GM12878 (cell line): Measurements from ENCODE around the gene SACM1L. TPM values are rescaled to one million over a fixed set of nuclear protein-coding genes. Genes with fewer than 3 reads are reported as not detected.

Source experiments
- ATAC-seq: fragments of 200-7000 bp; cut with Tn5 transposase; 3 replicates; pipeline ENCODE4 v1.9.1; 2020; ENCODE audit warnings: mild to moderate bottlenecking, moderate library complexity
- BruUV-seq: library from RNA; stranded (reverse); fragments of 400-500 nt; replicated peaks from 2 replicates; lab custom pipeline; 2021; lab: Mats Ljungman, UMichigan
- CTCF ChIA-PET: fragments of 300-600 bp; sonication (Branson Sonifier 250); formaldehyde crosslinking; extraction: SDS; loops from one replicate; lab custom pipeline; 2021; ENCODE audit warnings: inconsistent platforms; lab: Yijun Ruan, JAX
- POLR2A ChIA-PET: fragments of 350-600 bp; formaldehyde crosslinking; extraction: SDS; loops from one replicate; lab custom pipeline; 2021; ENCODE audit warnings: inconsistent platforms; lab: Charles Lee
- RAD21 ChIA-PET: fragments of 300-600 bp; sonication (Branson Sonifier 250); formaldehyde crosslinking; loops from one replicate; lab custom pipeline; 2023; ENCODE audit warnings: antibody characterized with exemption; ENCODE audit not compliant: unreplicated experiment; lab: Charles Lee
- SMC1A ChIA-PET: fragments of 300-600 bp; sonication (Branson Sonifier 250); formaldehyde crosslinking; loops from one replicate; lab custom pipeline; 2023; ENCODE audit not compliant: unreplicated experiment, uncharacterized antibody; lab: Charles Lee
- DNase-seq: peaks from one replicate; pipeline ENCODE4 v3.0.0-alpha.2; 2011; ENCODE audit warnings: low read depth, low spot score
- FAIRE-seq: peaks from 3 replicates; lab custom pipeline; 2011; peaks lifted over from hg19 to GRCh38; lab: Jason Lieb, UNC
- H2AFZ ChIP-seq: 2 replicates; pipeline ENCODE4 v1.6.0; 2011; ENCODE audit warnings: low read depth, low read length, control low read depth; ENCODE audit not compliant: control insufficient read depth
- H3K27ac ChIP-seq: 2 replicates; pipeline ENCODE4 v1.5.1; 2011; ENCODE audit warnings: control low read depth; ENCODE audit not compliant: control insufficient read depth, insufficient read depth
- H3K27me3 ChIP-seq, 2 experiments: replicated peaks in 1 of 2; 2 replicates each; pipeline versions ENCODE4 v1.6.0 to v1.6.1; 2011; ENCODE audit warnings: low read length in 1 of 2; ENCODE audit not compliant: control insufficient read depth in 2 of 2, insufficient read depth in 2 of 2
- H3K36me3 ChIP-seq, 2 experiments: 2 replicates each; pipeline ENCODE4 v1.5.1; 2011; ENCODE audit warnings: low read length in 1 of 2; ENCODE audit not compliant: control insufficient read depth in 2 of 2, insufficient read depth in 2 of 2
- H3K4me1 ChIP-seq: 2 replicates; pipeline ENCODE4 v1.6.1; 2011; ENCODE audit warnings: mild to moderate bottlenecking, low read length, moderate library complexity, mixed read lengths; ENCODE audit not compliant: control insufficient read depth, insufficient read depth
- H3K4me2 ChIP-seq: 2 replicates; pipeline ENCODE4 v1.6.0; 2011; ENCODE audit warnings: control low read depth; ENCODE audit not compliant: control insufficient read depth, insufficient read depth
- H3K4me3 ChIP-seq: fragments of 200-600 bp; sonication (generic); 2 replicates; pipeline ENCODE4 v1.5.1; 2016
- H3K79me2 ChIP-seq: 2 replicates; pipeline ENCODE4 v1.6.0; 2011; ENCODE audit warnings: low read length; ENCODE audit not compliant: control insufficient read depth, insufficient read depth
- H3K9ac ChIP-seq: 2 replicates; pipeline ENCODE4 v1.8.0; 2011; ENCODE audit warnings: low read length, control low read depth, mixed read lengths; ENCODE audit not compliant: control insufficient read depth, insufficient read depth
- H3K9me3 ChIP-seq: replicated peaks from 3 replicates; pipeline ENCODE4 v1.5.1; 2011; ENCODE audit warnings: mild to moderate bottlenecking, low read length; ENCODE audit not compliant: control insufficient read depth, insufficient read depth
- H4K20me1 ChIP-seq: 2 replicates; pipeline ENCODE4 v1.6.0; 2011; ENCODE audit not compliant: control insufficient read depth, insufficient read depth
- EGR1 ChIP-seq, 2 experiments: IDR thresholded peaks; 1 replicate in 1 of 2; 2 replicates in 1 of 2; pipeline ENCODE4 v1.6.1; 2011 to 2012; ENCODE audit warnings: low read depth in 2 of 2, low read length in 2 of 2, borderline replicate concordance in 1 of 2, mild to moderate bottlenecking in 1 of 2, moderate library complexity in 1 of 2
- HCFC1 ChIP-seq: fragments of 150-350 bp; IDR thresholded peaks from 2 replicates; pipeline ENCODE4 v1.6.1; 2014; ENCODE audit warnings: low read length
- IKZF2 ChIP-seq, 2 experiments: fragments of 450-650 bp; IDR thresholded peaks; 2 replicates each; pipeline ENCODE4 v1.6.1; 2017; ENCODE audit warnings: mild to moderate bottlenecking in 2 of 2, moderate library complexity in 2 of 2
- MEF2B ChIP-seq: fragments of 450-650 bp; IDR thresholded peaks from 2 replicates; pipeline ENCODE4 v1.6.1; 2018; ENCODE audit warnings: mild to moderate bottlenecking, moderate library complexity; ENCODE audit not compliant: partially characterized antibody, poor library complexity, severe bottlenecking
- MTA2 ChIP-seq: fragments of 450-650 bp; IDR thresholded peaks from 2 replicates; pipeline ENCODE4 v1.6.1; 2016; ENCODE audit warnings: low read depth, mild to moderate bottlenecking, moderate library complexity
- NKRF ChIP-seq: fragments of 450-650 bp; conservative IDR thresholded peaks from 2 replicates; pipeline ENCODE4 v1.6.1; 2017; ENCODE audit warnings: mild to moderate bottlenecking, moderate library complexity
- POU2F2 ChIP-seq: IDR thresholded peaks from 3 replicates; pipeline ENCODE4 v1.6.1; 2011; ENCODE audit warnings: low read depth, mild to moderate bottlenecking, low read length, borderline replicate concordance
- RB1 ChIP-seq: fragments of 450-650 bp; formaldehyde crosslinking; IDR thresholded peaks from 2 replicates; pipeline ENCODE4 v1.6.1; 2017; ENCODE audit warnings: mild to moderate bottlenecking, borderline replicate concordance
- RUNX3 ChIP-seq: IDR thresholded peaks from 2 replicates; pipeline ENCODE4 v1.6.1; 2012; ENCODE audit warnings: low read length, inconsistent platforms
- STAT1 ChIP-seq: fragments of 450-650 bp; conservative IDR thresholded peaks from 2 replicates; pipeline ENCODE4 v1.6.1; 2014; ENCODE audit warnings: antibody characterized with exemption, mild to moderate bottlenecking
- WGBS: methylation state at CpG from one replicate; pipeline ENCODE4 v1.1.6; 2016; ENCODE audit warnings: low lambda C conversion rate; ENCODE audit not compliant: insufficient replicate concordance, insufficient coverage; ENCODE audit errors: missing lambda C conversion rate; 5-methylcytosine and 5-hydroxymethylcytosine counted together
- in situ Hi-C: fragments of 300-500 bp; cut with MboI; formaldehyde crosslinking; loops from 9 replicates; pipeline ENCODE4 v1.14.3; 2018; ENCODE audit warnings: mixed read lengths
- intact Hi-C: fragments of 100-400 bp; cut with micrococcal nuclease; formaldehyde crosslinking; loops from one replicate; pipeline ENCODE4 v1.14.2; 2022; ENCODE audit not compliant: unreplicated experiment
- polyA plus RNA-seq, 11 experiments: library from polyadenylated mRNA; depleted of rRNA in 4 of 11; unstranded in 6 of 11; stranded (reverse) in 5 of 11; fragments of >200 nt; fragmentation: Nextera tagmentation in 4 of 11; fragmentation: Illumina TruSeq in 1 of 11; extraction: Ambion mirVana in 4 of 11; extraction: Trizol in 1 of 11; gene quantifications; 1 replicate in 1 of 11; 2 replicates in 10 of 11; pipeline versions ENCODE4 v1.2.1 to v1.2.3, GENCODE V29; 2011 to 2016; ENCODE audit warnings: inconsistent platforms in 2 of 11, missing spikeins in 2 of 11, low read depth in 1 of 11
- total RNA-seq, 4 experiments: library from RNA; depleted of rRNA in 3 of 4; stranded (reverse); fragments of >200 nt in 3 of 4; fragmentation: Illumina TruSeq in 1 of 4; extraction: Trizol in 1 of 4; gene quantifications; 2 replicates each; pipeline versions ENCODE4 v1.2.1 to v1.2.3, GENCODE V29; 2013 to 2021
- TF ChIP-seq, protein P1 (sequence below): fragments of 150-350 bp; IDR thresholded peaks from 2 replicates; pipeline ENCODE4 v1.6.1; 2014; ENCODE audit warnings: mild to moderate bottlenecking, low read depth, low read length

The SACM1L gene
- total and polyA plus RNA-seq, 10 of the 15 experiments (the other 5 are each of a cell fraction or from before 2014, with no cell fraction given) = 16.5 to 48.3 (median 28.9) TPM

DNA sequence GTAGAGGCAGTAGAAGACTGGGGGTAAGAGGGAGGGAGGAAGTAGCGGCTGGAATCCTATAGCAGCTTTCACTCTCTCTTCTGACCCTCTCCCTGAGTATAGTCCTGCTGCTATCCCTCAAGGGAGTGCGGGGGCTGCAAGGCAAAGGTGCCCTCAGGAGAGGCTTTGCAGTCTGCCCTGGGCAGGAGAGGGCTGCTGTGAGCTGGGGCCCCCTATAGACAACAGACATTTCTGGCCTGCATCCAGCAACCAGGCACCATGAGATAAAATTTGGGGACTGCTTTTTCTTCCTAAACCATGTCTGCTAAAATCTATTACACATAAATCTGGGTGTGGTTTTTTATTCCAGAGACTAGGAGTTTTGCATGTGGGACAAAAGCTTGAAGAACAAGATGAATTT lies 48.0 kb downstream of the SACM1L start:
- POLR2A ChIA-PET = no interaction called here
- no peaks in the 10 kb centered on the region for H3K9me3 ChIP-seq
- peaks cover 9 to 34% of the 10 kb centered on the region in 2 experiments for H3K36me3 ChIP-seq
- ATAC-seq = no peak
- H3K27ac ChIP-seq = no peak overlapping the region
- SMC1A ChIA-PET = no interaction called here
- intact Hi-C loops (no loop called here), in situ Hi-C loops (no loop called here)
- TF ChIP-seq IKZF2 (IDR thresholded peaks at IDR 0.05) (no peak), STAT1 (no peak), HCFC1 (no peak), RUNX3 (no peak), MEF2B (no peak), RB1 (no peak), POU2F2 (no peak), EGR1 (IDR thresholded peaks at IDR 0.05; ENCODE audit: borderline replicate concordance in 1 of 2, low read depth in 2 of 2, low read length in 2 of 2) (no peak), MTA2 (no peak), NKRF (no peak)
- TF ChIP-seq, protein P1, sequence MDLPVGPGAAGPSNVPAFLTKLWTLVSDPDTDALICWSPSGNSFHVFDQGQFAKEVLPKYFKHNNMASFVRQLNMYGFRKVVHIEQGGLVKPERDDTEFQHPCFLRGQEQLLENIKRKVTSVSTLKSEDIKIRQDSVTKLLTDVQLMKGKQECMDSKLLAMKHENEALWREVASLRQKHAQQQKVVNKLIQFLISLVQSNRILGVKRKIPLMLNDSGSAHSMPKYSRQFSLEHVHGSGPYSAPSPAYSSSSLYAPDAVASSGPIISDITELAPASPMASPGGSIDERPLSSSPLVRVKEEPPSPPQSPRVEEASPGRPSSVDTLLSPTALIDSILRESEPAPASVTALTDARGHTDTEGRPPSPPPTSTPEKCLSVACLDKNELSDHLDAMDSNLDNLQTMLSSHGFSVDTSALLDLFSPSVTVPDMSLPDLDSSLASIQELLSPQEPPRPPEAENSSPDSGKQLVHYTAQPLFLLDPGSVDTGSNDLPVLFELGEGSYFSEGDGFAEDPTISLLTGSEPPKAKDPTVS = no peak
- RAD21 ChIA-PET = no interaction called here
- 94% methylated on average over 2 of the region's 2 CpGs for WGBS
- no peak for FAIRE-seq
- no peaks in the 10 kb centered on the region for H3K4me1 ChIP-seq
- no peak overlapping the region for H2AFZ ChIP-seq
- H3K79me2 ChIP-seq = no peaks in the 10 kb centered on the region
- no peak overlapping the region for H3K4me2 ChIP-seq
- no peaks in the 10 kb centered on the region for H3K27me3 ChIP-seq
- no peak overlapping the region for H3K4me3 ChIP-seq
- no peak for DNase-seq
- H4K20me1 ChIP-seq = no peaks in the 10 kb centered on the region
- CTCF ChIA-PET = no interaction called here
- BruUV-seq = no TSS peak
- no peak overlapping the region for H3K9ac ChIP-seq
